ENCODE measurements around the gene ROR2.

DNA sequence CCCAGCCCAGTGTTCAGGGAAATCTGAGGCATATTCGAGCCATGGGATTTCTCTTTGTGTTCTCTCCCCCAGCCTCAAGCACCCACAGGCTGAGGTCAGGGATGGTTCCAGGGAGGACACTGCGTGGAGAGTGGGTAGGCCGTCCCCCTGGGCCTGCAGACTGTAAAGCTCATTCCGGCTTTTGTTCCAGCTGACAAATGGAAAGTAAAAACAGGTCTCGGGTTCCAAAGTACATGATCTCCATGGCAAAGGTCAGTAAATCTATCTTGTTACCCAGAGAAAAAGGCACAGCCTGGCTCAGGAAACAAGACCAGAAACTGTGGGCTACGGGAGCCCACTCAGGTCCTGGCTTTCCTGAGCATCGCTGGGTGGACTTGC, 116.2 kb downstream of the ROR2 start:
- TF ChIP-seq, protein P1, sequence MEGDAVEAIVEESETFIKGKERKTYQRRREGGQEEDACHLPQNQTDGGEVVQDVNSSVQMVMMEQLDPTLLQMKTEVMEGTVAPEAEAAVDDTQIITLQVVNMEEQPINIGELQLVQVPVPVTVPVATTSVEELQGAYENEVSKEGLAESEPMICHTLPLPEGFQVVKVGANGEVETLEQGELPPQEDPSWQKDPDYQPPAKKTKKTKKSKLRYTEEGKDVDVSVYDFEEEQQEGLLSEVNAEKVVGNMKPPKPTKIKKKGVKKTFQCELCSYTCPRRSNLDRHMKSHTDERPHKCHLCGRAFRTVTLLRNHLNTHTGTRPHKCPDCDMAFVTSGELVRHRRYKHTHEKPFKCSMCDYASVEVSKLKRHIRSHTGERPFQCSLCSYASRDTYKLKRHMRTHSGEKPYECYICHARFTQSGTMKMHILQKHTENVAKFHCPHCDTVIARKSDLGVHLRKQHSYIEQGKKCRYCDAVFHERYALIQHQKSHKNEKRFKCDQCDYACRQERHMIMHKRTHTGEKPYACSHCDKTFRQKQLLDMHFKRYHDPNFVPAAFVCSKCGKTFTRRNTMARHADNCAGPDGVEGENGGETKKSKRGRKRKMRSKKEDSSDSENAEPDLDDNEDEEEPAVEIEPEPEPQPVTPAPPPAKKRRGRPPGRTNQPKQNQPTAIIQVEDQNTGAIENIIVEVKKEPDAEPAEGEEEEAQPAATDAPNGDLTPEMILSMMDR (IDR thresholded peaks at IDR 0.05): no peak
- no peak for TF ChIP-seq POLR2A (IDR thresholded peaks at IDR 0.05)

Data from heart left ventricle (tissue), 13 donors.